ENCODE results near the gene KTN1.

DNA sequence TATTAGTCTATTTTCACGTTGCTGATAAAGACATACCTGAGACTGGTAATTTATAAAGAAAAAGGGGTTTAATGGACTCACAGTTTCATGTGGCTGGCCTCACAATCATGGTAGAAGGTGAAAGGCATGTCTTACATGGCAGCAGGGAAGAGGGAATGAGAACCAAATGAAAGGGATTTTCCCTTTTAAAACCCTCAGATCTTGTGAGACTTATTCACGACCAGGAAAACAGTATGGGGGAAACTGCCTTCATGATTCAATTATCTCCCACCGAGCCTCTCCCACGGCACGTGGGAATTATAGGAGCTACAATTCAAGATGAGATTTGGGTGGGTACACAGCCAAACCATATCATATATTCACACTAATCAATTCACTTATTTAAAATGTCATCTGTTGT is 41.4 kb downstream of the KTN1 start:
- TF ChIP-seq, protein P1, sequence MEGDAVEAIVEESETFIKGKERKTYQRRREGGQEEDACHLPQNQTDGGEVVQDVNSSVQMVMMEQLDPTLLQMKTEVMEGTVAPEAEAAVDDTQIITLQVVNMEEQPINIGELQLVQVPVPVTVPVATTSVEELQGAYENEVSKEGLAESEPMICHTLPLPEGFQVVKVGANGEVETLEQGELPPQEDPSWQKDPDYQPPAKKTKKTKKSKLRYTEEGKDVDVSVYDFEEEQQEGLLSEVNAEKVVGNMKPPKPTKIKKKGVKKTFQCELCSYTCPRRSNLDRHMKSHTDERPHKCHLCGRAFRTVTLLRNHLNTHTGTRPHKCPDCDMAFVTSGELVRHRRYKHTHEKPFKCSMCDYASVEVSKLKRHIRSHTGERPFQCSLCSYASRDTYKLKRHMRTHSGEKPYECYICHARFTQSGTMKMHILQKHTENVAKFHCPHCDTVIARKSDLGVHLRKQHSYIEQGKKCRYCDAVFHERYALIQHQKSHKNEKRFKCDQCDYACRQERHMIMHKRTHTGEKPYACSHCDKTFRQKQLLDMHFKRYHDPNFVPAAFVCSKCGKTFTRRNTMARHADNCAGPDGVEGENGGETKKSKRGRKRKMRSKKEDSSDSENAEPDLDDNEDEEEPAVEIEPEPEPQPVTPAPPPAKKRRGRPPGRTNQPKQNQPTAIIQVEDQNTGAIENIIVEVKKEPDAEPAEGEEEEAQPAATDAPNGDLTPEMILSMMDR (IDR thresholded peaks at IDR 0.05) = no peak
- no peak for TF ChIP-seq EP300 (IDR thresholded peaks at IDR 0.05)
- no peak for TF ChIP-seq POLR2A (IDR thresholded peaks at IDR 0.05)

Measured in tibial nerve (tissue), 4 donors.